Upper lobe of left lung (tissue), 4 donors: ENCODE measurements around the gene DIMT1.

Experiments used
- EP300 ChIP-seq, 4 donors: sonication (generic); formaldehyde crosslinking; IDR thresholded peaks; one replicate each; pipeline ENCODE4 v1.5.1; 2017; ENCODE audit warnings: antibody characterized with exemption in 4 of 4, control low read depth in 2 of 4
- POLR2A ChIP-seq, 4 donors: fragments of 450-650 bp; IDR thresholded peaks; one replicate each; pipeline ENCODE4 v1.5.1; 2016 to 2017; ENCODE audit warnings: antibody characterized with exemption in 4 of 4, mild to moderate bottlenecking in 2 of 4
- POLR2AphosphoS5 ChIP-seq, 2 donors: sonication (generic); formaldehyde crosslinking; IDR thresholded peaks; one replicate each; pipeline ENCODE4 v1.5.1; 2017; ENCODE audit warnings: antibody characterized with exemption in 2 of 2
- TF ChIP-seq, protein P1 (sequence below), 6 experiments: fragments of 450-650 bp in 4 of 6; fragments of 200-600 bp in 2 of 6; sonication (generic) in 2 of 6; IDR thresholded peaks; one replicate each; pipeline ENCODE4 v1.5.1; 2016 to 2019; ENCODE audit warnings: antibody characterized with exemption in 6 of 6

DNA sequence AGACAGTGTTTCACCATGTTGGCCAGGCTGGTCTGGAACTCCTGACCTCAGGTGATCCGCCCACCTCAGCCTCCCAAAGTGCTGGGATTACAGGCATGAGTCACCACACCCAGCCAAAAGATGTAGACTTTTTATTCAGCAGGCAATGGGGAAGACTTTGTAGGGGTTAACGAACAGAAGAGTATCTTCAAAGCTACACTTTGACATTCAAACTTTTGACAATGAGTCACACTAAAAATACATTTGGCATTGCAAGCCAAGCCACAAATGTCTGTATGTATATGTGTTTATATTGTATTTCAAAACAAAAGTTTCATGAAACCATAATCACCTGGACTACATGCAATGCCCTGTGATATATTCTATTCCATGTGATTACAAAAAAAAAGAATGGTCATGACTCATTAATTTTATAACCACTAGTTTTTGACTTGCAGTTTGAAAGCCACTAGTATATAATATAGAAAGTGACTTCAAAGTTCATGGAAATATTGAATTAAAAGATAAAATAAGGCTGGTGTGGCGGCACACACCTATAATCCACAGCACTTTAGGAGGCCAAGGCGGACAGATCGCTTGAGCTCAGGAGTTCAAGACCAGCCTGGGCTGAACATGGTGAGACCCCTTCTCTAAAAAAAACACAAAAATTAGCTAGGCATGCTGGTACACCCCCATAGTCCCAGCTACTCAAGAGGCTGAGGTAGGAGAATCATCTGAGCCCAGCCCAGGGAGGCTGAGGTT is 8.3 kb downstream of the DIMT1 start:
- no peak for TF ChIP-seq POLR2A (IDR thresholded peaks at IDR 0.05)
- TF ChIP-seq, protein P1, sequence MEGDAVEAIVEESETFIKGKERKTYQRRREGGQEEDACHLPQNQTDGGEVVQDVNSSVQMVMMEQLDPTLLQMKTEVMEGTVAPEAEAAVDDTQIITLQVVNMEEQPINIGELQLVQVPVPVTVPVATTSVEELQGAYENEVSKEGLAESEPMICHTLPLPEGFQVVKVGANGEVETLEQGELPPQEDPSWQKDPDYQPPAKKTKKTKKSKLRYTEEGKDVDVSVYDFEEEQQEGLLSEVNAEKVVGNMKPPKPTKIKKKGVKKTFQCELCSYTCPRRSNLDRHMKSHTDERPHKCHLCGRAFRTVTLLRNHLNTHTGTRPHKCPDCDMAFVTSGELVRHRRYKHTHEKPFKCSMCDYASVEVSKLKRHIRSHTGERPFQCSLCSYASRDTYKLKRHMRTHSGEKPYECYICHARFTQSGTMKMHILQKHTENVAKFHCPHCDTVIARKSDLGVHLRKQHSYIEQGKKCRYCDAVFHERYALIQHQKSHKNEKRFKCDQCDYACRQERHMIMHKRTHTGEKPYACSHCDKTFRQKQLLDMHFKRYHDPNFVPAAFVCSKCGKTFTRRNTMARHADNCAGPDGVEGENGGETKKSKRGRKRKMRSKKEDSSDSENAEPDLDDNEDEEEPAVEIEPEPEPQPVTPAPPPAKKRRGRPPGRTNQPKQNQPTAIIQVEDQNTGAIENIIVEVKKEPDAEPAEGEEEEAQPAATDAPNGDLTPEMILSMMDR (IDR thresholded peaks at IDR 0.05), result no peak
- no peak for TF ChIP-seq POLR2AphosphoS5 (IDR thresholded peaks at IDR 0.05)
- no peak for TF ChIP-seq EP300 (IDR thresholded peaks at IDR 0.05)
